GM18517 (cell line): ENCODE results near the gene NME7.
"Not testable (repeated sequence)": the region's sequence is repeated elsewhere in the genome, so short reads cannot be mapped to it uniquely, and the experiment has no call there.

Experiments used
- ATAC-seq: cut with Tn5 transposase; IDR thresholded peaks from one replicate; pipeline ENCODE4 v1.9.1; 2021; ENCODE audit warnings: mild to moderate bottlenecking, moderate library complexity; ENCODE audit not compliant: unreplicated experiment

NME7 gene

DNA sequence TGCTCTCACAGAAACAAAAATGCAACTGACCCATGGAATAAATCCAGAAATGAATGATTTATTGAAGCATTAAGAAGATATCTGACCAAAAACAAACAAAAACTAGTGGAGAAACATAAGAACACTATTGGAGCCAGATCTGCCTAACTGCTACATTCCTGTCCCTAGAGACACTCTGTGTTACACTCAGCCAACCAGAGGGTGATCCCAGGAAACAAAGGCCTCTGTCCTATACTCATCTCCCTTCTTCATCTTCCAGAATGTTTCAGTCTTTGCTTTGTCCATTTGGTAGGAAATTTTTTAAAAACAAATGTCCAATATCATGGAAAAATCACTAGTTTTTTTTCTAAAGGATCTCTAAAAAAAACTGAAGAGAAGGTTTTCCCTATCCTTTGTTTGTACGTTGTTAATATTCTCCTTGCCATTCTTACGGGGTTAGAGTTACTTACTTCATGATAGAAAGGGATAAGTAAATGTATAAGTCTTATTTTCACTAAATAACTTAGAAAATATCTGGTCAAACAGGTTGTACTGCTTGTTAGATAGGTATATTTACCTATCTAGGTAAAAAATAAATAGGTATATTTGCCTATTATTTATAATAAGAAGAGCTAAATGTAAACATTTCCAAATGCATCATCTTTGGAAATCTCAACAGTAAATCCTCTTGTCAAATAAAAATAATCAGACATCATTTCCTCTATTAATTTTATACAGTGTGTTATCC is 59.1 kb downstream of the NME7 start:
- ATAC-seq, result no peak

DNA sequence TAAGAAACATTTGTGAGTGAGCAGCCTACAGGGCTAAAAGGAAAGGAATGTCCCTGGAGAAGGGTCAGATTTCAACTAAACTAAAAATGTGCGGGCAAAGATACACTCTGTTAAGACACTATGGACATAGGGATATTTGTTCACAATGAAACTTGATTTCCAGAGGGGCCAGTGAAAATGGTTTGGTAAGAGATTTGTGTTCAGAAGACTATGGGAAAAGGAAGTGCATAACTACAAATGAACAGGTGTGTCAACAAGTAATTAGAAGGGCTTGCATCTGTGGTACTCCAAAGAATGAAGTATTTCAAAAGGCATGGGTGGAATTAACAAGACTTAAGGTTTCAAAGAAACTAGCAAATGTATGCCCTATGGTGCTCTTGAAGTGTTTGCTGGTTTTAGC is 60.4 kb downstream of the NME7 start:
- ATAC-seq, result no peak

DNA sequence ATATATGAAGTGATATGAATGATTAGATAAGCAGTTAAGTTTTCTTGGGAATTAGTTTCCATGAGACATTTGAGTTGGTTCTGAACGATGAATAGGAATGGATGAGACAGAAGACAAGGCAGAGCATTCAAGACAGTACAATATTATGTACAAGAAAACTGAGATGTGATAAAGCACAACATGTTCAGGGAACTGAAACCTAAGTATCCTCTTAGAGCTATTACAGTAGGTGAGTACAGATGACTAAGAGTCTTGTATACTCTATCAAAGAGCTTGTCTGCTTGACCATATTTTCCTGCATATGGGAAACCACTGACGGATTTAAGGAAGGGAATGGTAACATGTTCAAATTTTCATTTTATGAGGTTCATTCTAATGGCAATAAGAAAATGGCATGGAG is 61.6 kb downstream of the NME7 start:
- ATAC-seq, result no peak

DNA sequence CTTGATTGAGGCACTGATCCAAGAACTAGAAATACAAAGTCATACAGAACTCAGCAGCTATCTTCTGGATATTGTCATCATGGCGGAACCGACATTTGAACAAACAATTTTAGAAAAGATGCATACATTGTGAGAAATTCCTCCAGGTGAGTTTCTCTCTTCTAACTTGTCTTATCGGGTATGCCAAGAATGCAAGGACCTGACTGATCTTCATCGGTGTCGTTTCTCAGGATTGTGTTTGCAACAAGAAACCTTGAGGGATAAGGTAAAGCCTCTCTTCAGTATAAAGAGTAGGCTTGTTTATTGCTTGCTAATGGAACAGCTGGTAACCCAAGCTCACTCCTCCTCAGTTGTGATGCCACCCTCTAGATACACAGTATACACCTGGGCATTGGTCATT is 62.2 kb downstream of the NME7 start:
- no peak for ATAC-seq

DNA sequence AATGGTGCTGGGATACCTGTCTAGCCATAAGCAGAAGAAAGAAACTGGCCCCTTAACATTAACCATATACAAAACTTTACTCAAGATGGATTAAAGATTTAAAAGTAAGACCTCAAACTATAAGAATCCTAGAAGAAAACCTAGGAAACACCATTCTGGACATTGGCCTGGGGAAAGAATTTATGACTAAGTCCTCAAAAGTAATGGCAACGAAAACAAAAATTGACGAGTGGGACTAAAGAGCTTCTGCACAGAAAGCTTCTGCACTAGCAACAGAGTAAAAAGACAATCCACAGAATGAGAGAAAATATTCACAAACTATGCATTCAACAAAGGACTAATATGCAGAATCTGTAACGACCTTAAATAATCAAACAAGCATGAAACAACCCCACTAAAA is 66.7 kb downstream of the NME7 start:
- ATAC-seq, result no peak

DNA sequence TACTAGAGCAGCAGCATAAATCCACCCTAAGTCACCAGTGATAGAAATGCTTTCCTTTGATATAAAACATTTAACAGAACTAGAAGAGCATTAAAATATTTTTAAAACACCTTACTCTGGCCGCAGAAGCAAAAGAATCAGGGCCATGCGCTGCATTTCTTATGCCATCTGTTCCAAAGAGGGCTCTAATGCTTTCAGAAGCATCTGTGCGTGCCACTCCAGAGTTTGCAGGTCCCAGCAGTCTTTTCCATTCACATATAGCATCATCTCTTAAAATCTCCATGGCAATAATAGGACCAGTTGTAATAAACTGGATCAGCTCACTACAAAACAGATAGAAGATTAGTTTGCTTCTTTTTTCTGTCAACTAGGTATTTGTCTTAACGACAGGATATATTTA is 69.2 kb downstream of the NME7 start:
- ATAC-seq, result no peak

DNA sequence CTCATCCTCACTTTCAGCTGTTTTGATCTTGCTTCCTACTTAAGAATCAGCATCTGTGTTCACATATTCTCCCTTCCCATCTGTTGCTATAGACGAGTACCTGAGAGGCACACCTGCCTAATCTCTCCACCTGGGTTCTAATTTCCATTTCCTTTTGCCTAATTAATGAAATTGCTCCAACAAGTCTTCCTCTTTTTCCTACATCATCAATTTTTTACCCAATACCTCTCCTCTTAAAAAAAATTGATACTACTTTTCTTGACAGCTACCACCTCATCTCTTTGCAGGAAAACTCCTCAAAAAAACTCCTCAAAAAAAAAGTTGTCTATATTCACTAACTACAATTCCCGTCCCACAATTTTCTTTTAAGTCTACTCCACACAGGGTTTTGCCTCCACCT is 71.8 kb downstream of the NME7 start:
- no peak for ATAC-seq

DNA sequence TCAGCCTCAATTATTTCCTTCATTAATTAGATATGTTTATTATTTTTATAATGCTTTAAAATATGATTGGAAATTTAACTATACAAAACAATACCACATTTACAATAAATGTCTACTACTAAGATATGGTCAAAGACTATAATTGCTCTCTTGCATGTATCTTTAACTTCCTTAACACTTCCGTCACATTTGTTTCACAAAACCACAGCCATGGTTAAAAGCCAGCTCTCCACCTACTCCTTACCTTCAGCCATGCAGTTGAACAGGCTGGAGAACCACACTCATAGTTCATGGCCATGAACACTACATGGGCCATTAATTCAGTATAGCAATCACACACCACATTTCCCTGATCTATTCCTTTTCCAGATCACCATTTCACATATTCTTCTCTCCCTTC is 72.2 kb downstream of the NME7 start:
- no peak for ATAC-seq

DNA sequence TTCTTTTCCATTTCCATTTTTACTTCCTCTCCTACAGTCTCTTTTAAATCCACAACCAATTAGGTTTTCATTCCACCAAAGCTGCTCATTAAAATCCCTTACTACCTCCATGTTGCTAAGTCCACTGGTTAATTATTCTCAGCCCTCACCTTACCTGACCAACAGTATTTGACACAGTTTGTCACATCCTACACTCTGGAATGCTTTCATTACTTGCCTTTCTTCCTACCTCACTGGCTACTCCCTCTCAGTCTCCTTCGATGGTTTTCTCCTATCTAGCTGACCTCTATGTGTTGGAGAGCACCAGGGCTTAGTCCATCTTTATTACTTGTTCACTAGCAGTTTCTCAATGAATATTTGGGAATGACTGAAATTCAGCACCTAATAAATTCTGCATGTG is 78.6 kb downstream of the NME7 start:
- ATAC-seq, result no peak

DNA sequence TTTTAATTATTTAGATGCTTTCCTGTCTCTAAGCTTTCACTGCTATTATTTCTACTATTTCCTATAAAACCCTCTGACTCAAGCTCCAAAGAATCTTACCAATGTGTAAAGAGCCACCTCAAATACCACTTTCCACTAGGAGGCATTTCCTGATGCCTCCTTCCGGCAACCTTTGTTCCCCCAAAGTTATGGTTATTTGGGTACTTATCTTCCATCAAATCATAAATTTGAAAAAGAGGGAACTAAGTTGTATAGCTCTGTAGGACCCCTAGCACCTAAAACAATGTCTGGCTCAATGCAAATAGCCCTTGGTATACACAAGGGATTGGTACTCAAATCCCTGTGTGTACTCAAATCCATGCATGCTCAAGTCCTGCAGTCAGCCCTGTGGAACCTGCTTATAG is 79.6 kb downstream of the NME7 start:
- no peak for ATAC-seq

DNA sequence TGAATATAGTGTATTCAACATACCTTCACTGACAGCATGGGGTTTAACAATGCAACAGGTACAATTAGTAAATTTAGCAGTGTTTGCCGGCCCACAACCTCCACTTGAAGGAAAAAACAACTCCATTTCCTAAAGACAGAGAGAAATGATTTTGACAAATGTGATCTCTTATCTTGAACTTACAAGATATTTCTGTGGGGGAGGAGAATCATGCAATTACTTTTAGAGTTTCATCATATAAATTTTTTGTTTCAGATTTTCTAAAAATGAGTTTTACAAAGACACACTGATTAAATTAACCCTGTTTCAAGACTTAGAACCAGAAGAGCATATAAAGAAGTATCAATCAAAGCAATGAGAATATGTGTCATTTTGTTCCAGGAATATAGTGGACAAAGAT is 80.3 kb downstream of the NME7 start:
- no peak for ATAC-seq

DNA sequence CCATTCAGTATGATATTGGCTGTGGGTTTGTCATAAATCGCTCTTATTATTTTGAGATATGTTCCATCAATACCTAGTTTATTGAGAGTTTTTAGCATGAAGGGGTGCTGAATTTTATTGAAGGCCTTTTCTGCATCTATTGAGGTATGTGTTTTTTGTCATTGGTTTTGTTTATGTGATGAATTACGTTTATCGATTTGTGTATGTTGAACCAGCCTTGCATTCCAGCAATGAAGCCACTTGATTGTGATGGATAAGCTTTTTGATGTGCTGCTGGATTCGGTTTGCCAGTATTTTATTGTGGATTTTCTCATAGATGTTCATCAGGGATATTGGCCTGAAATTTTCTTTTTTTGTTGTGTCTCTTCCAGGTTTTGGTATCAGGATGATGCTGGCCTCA is 86.0 kb downstream of the NME7 start:
- ATAC-seq, result not testable (repeated sequence)

DNA sequence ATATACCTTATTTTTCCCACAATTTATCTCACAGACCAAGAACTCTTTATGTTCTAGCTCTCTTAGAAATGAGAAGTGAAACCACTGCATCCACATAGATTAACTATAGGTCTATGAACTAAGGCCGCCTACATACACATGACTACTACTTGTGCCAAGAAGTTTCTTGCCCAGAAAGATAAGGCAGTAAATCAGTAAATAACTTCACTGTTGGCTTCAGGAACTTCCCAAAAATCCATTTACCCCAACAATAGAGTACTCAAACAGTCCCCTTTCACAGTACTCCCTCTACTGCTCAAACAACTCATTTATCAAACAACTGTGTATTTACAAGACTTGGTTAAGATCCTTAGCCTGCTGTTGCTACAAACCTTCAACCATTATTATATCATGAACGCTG is 96.5 kb downstream of the NME7 start:
- no peak for ATAC-seq

DNA sequence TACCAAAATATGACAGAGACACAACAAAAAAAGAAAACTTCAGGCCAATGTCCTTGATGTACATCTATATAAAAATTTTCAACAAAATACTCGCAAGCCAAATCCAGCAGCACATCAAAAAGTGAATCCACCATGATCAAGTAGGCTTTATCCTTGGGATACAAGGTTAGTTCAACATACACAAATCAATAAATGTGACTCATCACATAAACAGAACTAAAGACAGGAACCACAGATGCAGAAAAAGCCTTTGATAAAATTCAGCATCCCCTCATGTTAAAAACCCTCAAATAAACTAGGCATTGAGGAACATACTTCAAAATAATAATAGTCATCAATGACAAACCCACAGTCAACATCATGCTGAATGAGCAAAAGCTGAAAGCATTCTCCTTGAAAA is 101.5 kb downstream of the NME7 start:
- no peak for ATAC-seq

DNA sequence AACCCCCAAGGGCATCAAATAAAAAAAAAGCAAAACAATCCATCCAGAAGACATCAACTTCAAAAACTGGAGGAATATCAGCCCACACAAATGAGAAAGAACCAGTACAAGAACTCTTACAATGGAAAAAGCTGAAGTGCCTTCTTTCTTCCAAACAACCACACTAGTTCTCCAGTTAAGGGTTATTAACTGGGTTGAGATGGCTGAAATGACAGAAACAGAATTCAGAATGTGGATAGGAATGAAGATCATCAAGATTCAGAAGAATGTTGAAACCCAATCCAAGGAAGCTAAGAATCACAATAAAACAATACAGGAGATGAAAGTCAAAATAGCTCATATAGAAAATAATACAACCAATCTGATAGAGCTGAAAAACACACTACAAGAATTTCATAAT is 104.5 kb downstream of the NME7 start:
- no peak for ATAC-seq

DNA sequence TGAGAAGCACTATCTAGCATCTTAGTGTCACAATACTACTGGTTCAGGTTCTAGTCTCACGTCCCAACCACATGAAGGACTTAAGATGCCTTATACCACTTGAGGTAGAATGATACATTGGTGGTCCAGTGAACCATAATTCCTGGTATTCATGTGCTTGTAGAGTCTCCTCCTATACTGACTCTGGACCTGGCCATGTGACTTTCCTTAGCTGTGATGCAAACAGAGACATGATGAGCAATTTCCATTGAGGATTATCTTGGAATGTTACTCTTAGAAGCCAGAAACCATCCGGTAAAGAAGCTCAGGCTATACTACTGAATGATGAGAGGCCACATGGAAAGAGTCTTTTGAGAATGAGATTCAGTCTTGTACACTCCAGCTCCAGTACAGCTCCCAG is 105.7 kb downstream of the NME7 start:
- no peak for ATAC-seq

DNA sequence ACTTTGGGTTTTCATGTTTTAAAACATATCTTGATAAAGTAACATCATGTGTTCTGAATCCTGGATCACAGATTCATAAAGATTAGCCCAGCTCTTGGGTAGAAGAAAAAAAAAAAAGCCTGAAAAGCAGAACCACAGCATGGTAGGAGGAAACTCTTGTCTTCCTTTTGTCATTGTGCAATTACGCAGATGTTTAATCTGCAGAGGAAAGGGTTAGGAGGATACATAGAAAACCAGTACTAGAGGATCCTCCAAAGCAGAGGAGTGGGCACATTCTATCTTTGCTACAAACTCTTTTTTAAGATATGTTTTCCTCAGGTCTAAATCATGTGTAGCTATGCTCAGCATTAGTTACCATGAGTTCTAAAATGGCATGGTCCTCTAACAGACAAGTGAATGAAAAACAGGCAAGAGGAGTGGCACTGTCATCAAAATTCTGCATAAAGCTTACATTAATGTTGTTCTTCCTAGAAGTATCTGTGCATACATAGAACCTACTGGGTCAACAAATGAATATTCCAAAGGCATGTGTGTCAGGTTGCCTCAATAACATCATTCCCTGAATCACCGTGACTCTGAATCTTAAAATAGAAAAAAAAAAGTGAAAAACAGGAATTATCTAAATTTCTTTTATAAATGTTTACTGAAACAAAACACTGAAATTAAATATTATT is 107.0 kb downstream of the NME7 start:
- ATAC-seq, result no peak

DNA sequence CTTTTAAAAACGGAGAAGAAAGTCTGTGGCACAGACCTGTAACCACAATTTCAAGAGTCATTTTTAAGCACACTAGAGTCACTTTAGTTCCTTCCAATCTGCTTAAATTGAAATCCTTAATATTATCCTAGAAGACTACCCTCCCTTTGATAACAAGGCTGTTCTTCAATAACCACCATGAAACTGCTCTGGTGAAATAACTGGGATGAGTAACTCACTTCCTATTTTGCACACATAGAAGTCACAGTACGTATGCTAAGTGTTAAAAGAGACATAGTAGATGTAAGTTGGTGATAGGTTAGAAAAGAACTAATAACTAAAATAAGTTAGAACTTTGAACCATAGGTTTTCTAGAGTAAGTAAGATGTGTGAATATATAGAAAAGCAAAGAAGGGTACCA is 107.8 kb downstream of the NME7 start:
- no peak for ATAC-seq

DNA sequence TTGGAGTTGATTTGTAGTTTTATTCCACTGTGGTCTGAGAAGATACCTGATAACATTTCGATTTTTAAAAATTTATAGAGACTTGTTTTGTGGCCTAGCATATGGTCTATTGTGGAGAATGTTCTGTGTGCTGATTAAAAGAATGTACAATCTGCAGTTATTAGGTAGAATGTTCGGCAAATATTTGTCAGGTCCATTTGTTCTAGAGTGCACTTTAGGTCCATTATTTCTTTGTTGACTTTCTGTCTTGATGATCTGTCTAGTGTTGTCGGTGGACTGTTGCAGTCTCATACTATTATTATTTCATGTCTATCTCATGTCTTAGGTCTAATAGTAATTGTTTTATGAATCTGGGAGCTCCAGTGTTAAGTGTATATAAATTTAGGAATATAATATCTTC is 116.8 kb downstream of the NME7 start:
- no peak for ATAC-seq

DNA sequence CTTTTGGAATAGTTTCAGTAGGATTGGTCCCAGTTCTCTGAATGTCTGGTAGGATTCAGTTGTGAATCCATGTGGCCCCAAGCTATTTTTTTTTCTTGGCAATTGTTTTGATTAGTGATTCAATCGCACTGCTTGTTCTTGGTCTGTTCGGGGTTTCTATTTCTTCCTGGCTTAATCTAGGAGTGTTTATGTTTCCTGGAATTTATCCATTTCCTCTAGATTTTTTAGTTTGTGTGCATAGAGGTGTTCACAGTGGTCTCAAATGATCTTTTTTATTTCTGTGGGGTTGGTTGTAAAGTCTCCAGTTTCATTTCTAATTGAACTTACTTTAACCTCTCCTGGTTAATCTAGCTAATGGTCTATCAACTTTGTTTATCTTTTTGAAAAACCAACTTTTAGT is 117.6 kb downstream of the NME7 start:
- ATAC-seq, result no peak

DNA sequence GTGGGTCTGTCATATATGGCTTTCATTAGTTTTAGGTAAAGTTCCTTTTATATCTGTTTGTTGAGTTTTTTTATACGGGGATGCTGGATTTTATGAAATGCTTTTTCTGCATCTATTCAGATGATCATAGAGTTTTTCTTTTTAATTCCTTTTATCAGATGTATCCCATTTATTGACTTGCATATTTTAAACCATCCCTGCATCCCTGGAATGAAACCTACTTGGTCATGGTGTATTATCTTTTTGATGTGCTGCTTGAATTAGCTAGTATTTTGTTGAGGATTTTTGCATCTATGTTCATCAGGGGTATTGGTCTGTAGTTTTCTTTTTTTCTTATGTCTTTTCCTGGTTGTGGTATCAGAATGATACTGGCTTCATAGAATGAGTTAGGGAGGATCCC is 118.0 kb downstream of the NME7 start:
- ATAC-seq, result no peak

DNA sequence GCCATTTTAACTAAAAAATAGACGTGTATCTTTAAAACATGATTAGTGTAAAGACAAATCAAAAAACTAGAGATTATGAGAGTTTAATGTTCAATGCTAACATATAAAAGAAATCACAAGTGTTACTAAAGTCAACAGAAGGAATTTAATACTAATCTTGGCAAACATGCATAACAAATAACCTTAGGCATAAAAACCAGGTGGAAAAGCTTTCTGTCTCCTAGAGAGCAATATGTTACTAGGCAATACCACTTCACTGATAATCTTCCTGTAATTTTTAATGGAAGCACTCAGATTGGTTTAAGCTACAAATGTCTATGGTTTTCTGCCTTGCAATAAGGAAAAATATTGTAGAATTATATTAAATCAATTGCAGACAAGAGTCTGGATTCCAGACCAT is 121.9 kb downstream of the NME7 start:
- no peak for ATAC-seq
